AG10803 (cell line): ENCODE results near the gene OR10AD1.
A peak's percentile ranks its signal among the peaks of the same experiment; 100 is the strongest.

Source experiments
- DNase-seq: peaks from one replicate; pipeline ENCODE4 v3.0.0; 2010; ENCODE audit warnings: low read depth
- H3K4me3 ChIP-seq: 2 replicates; pipeline ENCODE4 v1.5.1; 2011; ENCODE audit warnings: mild to moderate bottlenecking, low read length, control low read depth
- CTCF ChIP-seq: conservative IDR thresholded peaks from 2 replicates; pipeline ENCODE4 v1.5.1; 2011; ENCODE audit warnings: mild to moderate bottlenecking, low read length, control low read depth, inconsistent platforms

The OR10AD1 gene

GRCh38 chr12:48198672-48198971, 4.5 kb downstream of the OR10AD1 start:
- peak; percentile 31 for DNase-seq

GRCh38 chr12:48197971-48198671, 5.0 kb downstream of the OR10AD1 start:
- peak; percentile 93 for DNase-seq
- TF ChIP-seq CTCF = peak; percentile 36
- H3K4me3 ChIP-seq = peak overlapping the region; percentile 96

More at GRCh38 chr12:48198672-48198971, 4.5 kb downstream of the OR10AD1 start:
- TF ChIP-seq CTCF = no peak
- peak overlapping the region; percentile 96 for H3K4me3 ChIP-seq

- TF ChIP-seq CTCF = peak; percentile 57
- DNase-seq = no peak
- peak overlapping the region; percentile 96 for H3K4me3 ChIP-seq
These were observed 5.5 kb downstream of the OR10AD1 start for GRCh38 chr12:48197549-48197970.

- no peak for TF ChIP-seq CTCF
- H3K4me3 ChIP-seq = no peak overlapping the region
- DNase-seq = peak; percentile 48
These were observed 8.3 kb downstream of the OR10AD1 start for GRCh38 chr12:48194799-48195201.

GRCh38 chr12:48193623-48194022, 9.5 kb downstream of the OR10AD1 start:
- no peak for TF ChIP-seq CTCF
- no peak for DNase-seq
- no peak overlapping the region for H3K4me3 ChIP-seq

- H3K4me3 ChIP-seq = no peak overlapping the region
- DNase-seq = no peak
- TF ChIP-seq CTCF = no peak
These were observed 10.2 kb downstream of the OR10AD1 start for GRCh38 chr12:48192861-48193260.

GRCh38 chr12:48191096-48191495, 12.0 kb downstream of the OR10AD1 start:
- TF ChIP-seq CTCF = no peak
- H3K4me3 ChIP-seq = no peak overlapping the region
- no peak for DNase-seq
